ENCODE results near the gene SOX12.

- TF ChIP-seq, protein P1, sequence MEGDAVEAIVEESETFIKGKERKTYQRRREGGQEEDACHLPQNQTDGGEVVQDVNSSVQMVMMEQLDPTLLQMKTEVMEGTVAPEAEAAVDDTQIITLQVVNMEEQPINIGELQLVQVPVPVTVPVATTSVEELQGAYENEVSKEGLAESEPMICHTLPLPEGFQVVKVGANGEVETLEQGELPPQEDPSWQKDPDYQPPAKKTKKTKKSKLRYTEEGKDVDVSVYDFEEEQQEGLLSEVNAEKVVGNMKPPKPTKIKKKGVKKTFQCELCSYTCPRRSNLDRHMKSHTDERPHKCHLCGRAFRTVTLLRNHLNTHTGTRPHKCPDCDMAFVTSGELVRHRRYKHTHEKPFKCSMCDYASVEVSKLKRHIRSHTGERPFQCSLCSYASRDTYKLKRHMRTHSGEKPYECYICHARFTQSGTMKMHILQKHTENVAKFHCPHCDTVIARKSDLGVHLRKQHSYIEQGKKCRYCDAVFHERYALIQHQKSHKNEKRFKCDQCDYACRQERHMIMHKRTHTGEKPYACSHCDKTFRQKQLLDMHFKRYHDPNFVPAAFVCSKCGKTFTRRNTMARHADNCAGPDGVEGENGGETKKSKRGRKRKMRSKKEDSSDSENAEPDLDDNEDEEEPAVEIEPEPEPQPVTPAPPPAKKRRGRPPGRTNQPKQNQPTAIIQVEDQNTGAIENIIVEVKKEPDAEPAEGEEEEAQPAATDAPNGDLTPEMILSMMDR (IDR thresholded peaks at IDR 0.05; ENCODE audit: low read length): no peak
- TF ChIP-seq EZH2phosphoT487 (IDR thresholded peaks at IDR 0.05; ENCODE audit: low read length) (no peak), EZH2 (optimal IDR thresholded peaks at IDR 0.05; ENCODE audit: low read depth, low read length) (no peak)
These were observed 33.7 kb downstream of the SOX12 start for GRCh38 chr20:358891-359555.

Measured in MM.1S (cell line).